Islet precursor cell (in vitro differentiated cells): ENCODE results near the gene GPR4.
"Not testable (repeated sequence)": the region's sequence is repeated elsewhere in the genome, so short reads cannot be mapped to it uniquely, and the experiment has no call there.

Experiments used
- DNase-seq: peaks from one replicate; pipeline ENCODE4 v3.0.0-alpha.2; 2018

GPR4 gene

DNA sequence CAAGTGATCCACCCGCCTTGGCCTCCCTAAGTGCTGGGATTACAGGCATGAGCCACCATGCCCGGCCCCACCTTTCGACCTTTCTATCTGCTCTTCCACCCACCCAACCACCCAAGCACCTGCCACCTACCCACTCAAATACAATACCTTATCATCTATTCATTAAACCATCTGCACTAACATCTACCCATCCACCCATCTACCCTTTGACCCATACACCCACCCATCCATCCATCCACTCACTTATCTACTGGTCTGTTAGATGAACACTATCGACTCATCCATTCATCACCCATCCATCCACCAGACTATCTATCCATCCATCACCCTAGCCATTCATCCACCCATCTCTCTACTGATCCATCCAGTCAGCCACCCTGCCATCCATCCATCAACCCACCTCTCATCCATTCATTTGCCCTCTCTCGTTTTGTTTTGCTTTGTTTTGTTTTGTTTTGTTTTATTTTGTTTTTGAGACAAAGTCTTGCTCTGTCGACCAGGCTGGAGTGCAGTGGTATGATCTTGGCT is 20.0 kb upstream of the GPR4 start:
- DNase-seq: no peak

DNA sequence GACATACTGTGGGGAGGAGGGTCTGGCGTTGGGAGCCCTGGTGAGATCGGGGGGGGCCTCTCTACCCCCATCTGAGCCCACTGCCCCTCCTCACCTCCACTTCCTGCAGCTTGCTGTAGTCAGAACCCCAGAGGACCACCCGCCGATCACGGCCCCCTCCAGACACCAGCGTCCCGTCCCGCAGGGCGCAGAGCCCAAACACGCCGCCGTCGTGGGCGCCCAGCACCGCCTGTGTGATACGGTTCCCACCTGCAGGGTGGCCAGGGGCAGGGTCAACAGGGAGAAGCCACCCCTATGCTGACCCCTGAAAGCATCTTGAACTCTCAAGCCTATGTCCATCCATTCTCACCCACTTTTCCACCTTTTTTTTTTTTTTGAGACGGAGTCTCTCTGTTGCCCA is 19.4 kb upstream of the GPR4 start:
- DNase-seq: no peak

- no peak for DNase-seq
Measured at GRCh38 chr19:45616704-45617017, 14.6 kb upstream of the GPR4 start.

DNA sequence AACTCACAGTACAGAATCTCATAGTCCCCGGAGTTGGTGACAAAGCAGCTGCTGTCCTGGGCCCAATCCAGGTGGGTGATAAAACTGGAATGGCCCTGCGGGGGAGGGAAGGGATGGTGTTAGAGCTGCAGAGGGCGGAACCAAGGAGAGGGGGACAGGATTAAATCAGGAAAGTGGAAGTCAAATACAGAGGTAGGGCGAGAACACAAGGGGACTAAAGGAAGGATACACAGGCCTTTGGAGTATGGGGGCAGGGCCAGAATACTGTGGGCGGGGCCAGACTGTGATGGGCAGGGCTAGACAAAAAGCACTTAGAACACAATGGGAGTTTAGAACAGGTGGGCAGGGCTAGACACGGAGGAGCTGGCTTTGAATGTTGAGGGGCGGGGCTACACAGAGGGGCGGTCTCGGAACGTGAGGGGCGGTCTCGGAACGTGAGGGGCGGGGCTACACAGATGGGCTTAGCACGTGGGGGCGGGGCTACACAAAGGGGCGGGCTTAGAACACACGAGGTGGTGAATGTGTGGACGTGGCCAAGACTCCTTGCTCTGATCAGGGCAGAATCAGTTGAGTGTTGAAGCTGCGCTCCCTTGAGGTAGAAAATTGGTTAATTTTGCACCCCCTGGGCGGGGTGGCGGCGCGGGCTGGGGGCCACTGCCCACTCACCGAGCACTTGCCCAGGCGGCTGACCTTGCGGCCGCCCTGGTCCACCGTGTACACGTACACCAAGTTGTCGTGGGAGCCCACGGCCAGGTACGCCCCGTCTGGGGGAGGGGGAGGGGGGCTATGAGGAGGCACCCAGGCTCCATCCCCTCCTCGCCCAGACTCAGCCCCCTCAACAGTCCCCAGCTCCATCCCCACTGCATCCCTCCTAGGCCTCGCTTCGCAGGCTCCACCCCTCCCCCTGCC is 14.0 kb upstream of the GPR4 start:
- DNase-seq: peak; percentile 98

- DNase-seq: not testable (repeated sequence)
Measured at GRCh38 chr19:45615056-45615455, 13.0 kb upstream of the GPR4 start.

DNA sequence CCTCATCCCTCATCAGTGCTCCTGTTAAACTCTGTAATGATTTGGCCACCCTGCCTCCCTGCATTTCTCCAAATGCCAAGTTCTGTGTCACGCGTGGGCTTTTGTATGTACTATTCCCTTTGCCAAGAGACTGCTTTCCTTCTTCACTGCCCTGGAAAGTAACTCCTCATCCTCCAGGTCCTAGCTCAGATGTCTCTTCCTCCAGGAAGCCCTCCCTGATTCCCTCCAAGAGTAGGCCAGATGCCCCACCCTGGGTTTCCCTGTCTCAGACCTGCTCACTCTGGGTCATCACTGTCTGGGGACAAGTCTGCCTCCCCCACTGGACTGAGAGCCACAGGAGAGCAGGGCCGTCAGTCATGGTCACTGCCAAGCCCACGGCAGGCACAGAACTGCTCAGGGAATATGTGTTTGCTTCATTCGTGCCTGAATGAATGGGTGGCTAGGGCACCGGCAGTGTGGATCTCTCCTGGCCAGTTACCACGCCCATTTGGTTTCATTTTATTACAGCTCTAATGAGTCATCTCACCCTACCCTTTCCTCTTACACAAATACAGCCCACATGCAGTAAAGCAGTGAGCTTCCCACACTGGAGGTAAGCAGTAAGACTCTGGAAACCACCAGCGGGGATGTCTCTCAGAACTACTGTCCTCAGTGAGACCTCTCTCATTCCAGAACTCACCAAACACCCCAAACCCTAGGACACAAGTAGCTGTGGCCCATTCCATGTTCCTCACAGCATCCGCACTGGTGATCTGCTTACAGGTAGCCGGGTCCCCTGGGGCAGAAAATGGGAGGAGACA is 12.1 kb upstream of the GPR4 start:
- no peak for DNase-seq

DNA sequence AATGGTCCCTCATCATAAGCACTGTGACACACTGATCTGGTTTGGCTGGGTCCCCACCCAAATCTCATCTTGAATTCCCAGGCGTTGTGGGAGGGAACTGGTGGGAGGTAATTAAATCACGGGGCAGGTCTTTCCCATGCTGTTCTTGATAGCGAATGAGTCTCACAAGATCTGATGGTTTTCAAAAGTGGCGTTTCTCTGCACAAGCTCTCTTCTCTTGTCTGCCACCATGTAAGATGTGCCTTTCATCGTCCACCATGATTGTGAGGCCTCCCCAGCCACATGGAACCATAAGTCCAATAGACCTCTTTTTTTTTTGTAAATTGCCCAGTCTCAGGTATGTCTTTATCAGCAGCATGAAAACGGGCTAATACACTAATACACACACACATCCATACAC is 6.9 kb upstream of the GPR4 start:
- no peak for DNase-seq

DNA sequence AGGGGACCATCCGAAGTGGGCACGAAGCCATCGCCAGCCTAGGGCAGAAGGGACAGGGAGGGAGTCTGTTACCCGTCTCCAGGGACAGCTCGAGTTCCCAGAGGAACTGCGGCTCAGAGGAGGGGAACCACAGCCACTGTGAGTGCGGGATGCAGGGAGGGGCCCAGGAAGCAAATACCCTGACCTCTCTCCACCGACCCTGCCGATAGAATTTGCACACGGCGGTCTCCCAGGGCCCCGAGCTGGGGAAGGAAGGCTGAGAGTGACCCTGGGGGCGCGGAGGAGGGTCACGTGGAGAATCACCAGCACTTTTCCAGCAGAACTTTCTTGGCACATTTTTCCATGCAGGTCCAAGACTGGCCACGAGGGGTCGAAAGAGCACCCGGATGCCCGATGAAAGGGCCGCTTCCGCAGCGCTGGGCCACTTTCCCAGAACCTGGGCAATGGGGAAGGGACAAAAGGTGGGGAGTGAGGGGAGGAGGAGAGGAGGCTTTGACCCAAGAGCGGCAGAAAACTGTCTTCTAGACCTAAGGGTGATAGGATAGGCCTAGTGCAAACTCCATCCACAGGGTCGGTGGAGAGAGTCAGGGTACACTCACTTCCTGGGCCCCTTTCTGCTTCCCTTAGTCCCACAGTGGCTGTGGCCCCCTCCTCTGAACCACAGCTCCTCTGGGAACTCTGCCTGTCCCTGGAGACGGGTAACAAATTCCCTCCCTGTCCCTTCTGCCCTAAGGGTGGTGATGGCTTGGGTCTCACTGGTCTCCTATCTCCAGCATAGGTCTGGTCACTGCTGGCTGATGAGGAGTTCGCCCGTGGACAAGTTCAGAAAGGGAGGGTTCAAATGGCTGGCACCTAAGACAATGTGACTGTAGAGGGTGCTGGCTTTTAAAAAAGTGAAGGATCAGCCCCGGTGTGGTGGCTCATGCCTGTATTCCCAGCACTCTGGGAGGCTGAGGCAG is 5.3 kb upstream of the GPR4 start:
- DNase-seq: peak; percentile 89

DNA sequence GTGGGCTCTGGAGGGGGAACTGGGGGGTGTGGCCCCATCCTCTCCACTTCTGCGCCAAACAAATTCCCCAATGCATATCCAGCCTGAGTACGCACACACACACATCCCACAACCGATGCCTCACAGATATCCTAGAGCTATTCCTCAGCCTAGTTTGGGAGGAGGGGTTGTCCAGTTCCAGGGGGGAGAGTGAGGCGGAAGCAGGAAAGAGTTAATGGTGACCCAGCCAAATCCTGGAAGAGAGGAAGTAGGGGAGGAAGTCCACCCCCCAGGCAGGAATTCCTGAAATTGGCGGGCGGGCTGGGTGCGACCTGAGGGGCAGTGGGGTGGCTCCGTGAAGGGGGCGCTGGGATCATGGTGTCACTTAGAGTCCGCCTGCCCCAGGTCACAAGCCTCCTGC is 897 bp downstream of the GPR4 start:
- DNase-seq: no peak

DNA sequence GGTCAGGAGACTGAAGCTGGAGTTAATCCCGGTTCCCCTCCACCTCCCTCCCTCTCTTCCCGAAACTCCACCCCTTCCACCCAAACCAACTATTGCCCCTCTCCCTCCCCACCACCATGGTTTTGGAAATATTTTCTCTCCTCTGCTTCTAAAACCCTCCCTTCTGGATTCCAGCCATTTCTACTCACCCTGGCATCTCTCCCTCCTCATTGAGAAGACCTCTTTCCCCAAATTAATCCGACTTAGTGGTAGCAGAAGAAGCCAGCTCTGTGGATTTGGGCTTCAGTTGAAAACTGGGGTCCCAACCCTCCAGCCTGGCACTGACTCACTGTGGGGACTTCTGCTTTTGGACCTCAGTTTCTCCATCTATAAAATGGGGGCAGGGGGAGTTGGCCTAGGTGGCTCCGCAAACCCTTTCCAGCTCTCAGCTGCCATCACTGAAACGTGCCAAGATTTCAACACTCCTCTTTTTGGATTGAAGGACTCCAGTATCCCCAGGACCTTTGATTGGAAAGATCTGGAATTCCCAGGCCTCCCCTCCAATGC is 1.6 kb downstream of the GPR4 start:
- DNase-seq: no peak

DNA sequence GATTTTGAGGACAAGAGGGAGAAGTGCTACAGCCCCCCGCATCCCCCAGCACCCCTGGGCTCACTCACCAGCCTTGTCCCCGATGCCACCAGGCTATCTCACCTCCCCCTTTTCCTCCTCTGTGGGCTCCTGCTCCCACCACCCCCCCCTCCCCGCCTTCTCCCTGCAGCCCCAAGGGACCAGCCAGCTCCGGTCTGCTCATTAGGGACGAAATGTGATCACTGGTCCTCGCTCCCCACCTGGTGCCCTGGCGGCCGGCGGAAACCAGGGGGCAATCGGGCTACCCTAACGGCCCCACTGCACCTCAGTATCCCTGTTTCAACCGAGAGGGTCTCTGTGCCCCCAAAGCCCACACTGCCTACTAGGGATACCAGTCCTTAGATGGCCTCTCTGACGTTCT is 2.7 kb downstream of the GPR4 start:
- DNase-seq: no peak

DNA sequence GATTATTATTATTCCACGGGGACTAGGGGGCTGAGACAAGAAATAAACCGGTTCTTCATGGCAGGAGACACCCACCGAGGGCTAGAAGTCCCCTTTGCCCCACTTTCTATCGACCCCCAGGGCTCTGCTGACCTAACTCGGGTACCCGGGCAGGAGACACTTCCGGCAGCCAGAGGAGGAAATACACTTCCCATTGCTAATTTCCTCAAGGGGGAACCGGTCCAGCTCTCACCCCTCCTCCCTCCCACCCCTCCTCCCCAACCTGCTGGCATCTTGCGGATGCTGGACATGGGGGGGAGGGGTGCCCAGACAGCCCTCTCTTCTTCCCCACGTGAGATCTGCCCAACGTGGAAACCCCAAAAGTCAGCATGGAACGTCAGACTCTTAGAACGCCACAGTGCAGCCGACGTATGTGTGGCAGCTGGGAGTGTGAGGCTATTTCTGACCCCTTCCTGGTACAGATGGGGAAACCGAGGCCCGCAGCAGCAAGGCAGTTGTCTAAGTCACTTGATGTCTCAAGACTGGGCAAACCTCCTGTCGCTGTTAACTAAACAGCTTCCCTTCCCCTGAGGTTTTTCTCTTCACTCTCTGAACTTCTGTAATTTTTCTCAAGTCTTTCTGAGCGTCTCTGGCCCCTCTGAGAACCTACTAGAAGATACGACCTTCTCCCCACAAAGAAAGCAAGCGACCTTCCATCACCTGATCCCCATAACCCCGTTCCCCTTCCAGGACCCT is 3.6 kb downstream of the GPR4 start:
- no peak for DNase-seq

DNA sequence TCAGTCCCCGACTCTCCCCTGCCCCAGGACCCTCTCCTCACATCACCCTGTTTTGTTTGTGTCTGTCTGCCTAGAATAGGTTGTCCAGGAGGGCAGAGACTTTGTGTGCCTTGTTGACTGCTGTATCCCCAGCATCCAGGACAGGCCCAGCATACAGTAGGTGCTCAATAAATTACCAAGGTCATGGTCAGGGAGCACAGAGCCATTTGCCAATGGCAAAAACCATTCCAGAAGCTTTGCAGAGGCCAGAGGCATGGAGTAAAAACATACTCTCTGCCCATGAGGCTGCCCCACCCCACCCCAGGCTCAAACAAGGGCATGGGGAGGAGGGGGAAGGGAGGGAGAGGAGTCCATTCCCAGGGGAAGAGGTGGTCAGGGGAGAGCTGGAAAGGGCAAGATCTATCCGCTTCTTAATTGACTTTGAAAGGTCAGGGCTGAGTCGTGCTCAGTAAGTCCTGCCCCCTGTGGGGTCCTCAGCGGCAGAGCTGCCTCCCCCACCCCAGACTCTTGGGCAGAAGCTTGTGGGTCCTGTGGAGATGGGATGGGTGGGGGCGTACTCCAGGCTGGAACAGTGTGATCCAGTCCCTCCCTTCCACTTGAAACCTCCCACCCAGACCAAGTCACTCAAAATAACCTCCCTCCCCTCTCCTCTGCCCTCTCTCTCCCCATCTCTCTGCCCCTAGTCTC is 4.4 kb downstream of the GPR4 start:
- DNase-seq: no peak

- no peak for DNase-seq
Measured at GRCh38 chr19:45595814-45596213, 6.2 kb downstream of the GPR4 start.

DNA sequence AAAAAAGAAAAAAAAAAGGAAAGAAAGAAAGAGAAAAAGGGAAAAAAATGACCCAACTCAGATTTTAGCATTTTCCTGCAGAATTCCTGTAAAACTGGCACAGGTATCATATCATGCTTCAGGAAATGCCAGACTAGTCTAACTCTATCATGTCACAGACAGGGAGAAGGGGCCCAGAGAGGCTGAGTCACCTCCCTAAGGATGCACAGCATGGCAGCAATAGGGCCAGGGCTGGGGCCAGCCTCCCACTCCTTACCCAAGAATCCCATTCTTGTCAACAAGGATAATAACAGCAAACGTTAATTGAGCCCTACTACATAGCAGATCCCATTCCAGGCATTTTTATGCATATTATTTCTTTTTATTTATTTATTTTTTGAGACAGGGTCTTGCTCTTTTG is 8.5 kb downstream of the GPR4 start:
- DNase-seq: no peak

DNA sequence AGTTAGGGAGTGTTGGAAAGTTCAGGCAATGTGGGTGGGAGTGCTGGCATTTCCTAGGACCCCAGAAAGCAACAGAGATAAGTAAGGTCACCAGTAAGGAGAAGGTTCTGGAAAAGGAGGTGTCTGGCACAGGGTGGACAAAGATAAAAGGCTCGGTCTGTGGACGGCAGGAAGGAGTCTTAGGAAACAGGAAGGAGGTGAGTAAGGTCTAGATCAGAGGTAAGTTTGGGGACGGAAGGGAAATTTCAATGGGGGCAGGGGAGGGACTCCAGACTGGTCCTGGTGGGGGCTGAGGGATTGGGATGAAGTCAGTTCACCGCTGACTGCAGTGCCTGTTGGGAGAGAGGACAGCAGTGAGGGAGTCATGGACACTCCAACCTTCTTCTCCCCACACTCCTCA is 9.6 kb downstream of the GPR4 start:
- DNase-seq: no peak

DNA sequence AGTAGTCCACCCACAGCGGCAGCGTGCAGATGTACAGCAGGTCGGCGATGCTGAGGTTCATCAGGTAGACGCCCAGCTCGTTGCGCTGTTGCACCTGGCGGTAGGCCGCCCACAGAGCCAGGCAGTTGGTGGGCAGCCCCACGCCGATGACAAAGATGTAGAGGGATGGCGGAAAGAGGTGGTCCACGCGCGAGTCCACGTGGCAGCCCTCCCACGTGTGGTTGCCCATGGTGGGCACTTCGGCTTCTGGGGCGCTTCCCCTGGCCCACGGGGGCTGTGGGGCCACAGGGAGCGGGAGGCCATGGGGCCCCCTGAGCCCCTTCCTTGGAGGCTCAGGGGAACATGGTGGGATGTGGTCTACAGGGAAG is 10.4 kb downstream of the GPR4 start:
- no peak for DNase-seq

DNA sequence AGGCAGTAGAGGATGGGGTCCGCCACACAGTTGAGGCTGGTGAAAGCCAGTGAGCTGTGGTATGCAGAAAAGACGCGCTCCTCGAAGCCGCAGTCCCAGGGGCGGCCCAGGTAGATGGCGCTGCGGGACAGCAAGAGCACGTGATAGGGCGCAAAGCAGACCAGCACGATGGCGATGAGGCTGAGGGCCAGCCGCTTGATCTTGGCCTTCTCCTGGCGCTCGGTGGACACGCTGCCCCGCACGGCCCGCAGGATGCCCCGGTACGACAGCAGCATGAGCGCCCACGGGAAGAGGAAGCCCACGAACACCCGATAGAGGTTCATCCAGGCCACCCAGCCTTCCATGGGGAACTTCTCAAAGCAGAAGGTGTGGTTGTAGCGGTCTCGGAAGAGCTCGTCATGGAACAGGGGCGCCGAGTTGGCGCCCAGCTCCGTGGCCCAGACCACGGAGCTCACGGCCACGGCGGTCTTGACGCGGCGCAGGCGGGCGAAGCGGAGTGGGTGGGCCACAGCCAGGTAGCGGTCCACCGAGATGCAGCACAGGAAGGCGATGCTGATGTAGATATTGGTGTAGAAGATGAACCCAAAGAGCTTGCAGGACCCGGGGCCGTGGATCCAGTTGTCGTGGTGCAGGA is 10.9 kb downstream of the GPR4 start:
- peak; percentile 86 for DNase-seq

DNA sequence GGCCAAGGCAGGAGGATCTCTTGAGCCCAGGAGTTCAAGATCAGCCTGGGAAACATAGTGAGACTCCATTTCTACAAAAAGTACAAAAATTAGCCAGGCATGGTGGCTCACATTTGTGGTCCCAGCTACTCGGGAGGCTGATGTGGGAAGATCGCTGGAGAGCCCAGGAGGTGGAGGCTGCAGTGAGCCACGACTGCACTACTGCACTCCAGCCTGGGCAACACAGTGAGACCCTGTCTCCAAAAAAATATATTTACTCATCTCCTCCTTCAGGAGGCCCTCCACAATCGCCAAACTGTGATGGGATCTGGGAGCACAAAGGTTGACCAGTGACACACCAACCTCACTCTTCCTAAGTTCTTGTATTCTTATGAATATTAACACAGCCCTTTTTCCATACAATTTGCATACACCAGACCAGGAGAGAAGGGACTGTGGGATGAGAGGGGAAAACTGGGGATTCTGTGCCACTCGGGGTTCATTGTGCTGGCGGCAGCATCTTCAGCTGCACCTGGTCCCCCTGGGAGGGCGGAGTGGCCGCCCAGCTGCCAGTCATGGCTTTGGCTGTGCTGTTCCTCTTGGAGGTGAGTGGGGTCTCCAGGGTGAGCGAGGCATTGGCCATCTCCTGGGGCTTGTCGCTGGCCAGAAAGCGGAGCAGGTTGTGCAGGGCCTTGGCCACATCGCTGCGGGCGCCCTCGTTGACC is 11.6 kb downstream of the GPR4 start:
- DNase-seq: no peak

DNA sequence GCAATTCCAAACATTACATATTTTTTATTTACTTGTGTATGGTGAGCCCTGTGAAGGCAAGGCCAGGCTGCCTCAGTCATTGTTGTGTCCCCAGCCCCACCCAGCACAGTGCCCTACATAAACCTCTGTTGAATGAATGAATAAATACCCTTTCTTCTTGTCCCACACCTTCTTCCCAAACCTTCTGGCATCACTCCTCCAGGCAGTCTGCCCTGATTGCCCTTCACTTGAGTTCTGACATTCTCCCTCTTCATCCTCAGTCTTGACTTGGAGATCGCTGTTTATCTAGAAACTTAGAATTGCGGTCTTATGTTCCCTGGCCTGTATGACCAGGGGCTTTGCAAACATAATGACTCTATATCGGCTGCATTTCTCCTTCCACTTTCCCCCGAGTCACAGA is 12.2 kb downstream of the GPR4 start:
- no peak for DNase-seq
